ENCODE results near the gene NT5C1B.

Gene NT5C1B

DNA sequence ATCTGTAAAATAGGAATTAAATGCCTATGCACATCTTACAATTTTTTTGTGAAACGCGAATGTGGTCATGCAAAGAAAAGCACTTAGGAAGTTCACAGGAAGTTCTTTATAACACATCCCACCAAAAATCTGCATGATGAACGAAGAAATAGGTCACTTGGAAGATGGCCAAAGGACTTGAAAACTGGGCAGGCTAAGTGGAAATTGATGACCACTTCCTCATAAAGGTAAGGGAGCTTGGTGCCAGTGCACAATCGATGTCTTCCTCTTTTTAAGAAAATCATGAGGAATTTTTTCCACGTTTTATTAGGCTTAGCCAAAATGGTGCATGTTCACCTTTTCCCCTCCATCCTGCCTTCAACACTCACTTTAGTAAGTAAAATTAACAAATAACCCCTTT, 8.2 kb upstream of the NT5C1B start:
- no peaks in the 10 kb centered on the region for H3K27me3 ChIP-seq (ENCODE audit: low read length)
- H4K20me1 ChIP-seq (ENCODE audit: low read depth, low read length), result no peaks in the 10 kb centered on the region
- H3F3A ChIP-seq (ENCODE audit: insufficient read depth), result no peaks in the 10 kb centered on the region
- H3K4me3 ChIP-seq (ENCODE audit: insufficient read depth, low read length, poor library complexity, severe bottlenecking), result no peak overlapping the region
- no peaks in the 10 kb centered on the region for H3K36me3 ChIP-seq (ENCODE audit: low read length)
- no peaks in the 10 kb centered on the region for H3K9me2 ChIP-seq (replicated peaks; ENCODE audit: insufficient read depth, low read length)
- H3K27ac ChIP-seq (ENCODE audit: low read depth, low read length), result no peak overlapping the region
- no peak overlapping the region for H2AFZ ChIP-seq (ENCODE audit: low read depth, low read length, severe bottlenecking)
- TF ChIP-seq EZH2phosphoT487 (conservative IDR thresholded peaks at IDR 0.05; ENCODE audit: low read length), result no peak
- TF ChIP-seq, protein P1, sequence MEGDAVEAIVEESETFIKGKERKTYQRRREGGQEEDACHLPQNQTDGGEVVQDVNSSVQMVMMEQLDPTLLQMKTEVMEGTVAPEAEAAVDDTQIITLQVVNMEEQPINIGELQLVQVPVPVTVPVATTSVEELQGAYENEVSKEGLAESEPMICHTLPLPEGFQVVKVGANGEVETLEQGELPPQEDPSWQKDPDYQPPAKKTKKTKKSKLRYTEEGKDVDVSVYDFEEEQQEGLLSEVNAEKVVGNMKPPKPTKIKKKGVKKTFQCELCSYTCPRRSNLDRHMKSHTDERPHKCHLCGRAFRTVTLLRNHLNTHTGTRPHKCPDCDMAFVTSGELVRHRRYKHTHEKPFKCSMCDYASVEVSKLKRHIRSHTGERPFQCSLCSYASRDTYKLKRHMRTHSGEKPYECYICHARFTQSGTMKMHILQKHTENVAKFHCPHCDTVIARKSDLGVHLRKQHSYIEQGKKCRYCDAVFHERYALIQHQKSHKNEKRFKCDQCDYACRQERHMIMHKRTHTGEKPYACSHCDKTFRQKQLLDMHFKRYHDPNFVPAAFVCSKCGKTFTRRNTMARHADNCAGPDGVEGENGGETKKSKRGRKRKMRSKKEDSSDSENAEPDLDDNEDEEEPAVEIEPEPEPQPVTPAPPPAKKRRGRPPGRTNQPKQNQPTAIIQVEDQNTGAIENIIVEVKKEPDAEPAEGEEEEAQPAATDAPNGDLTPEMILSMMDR (IDR thresholded peaks at IDR 0.05; ENCODE audit: insufficient read depth, low read length, poor library complexity, severe bottlenecking), result no peak
- no peak overlapping the region for H3K4me2 ChIP-seq (ENCODE audit: low read depth, low read length, poor library complexity, severe bottlenecking)
- H3K9ac ChIP-seq (ENCODE audit: low read length), result no peak overlapping the region
- H3K9me3 ChIP-seq (ENCODE audit: insufficient read depth, low read length), result no peaks in the 10 kb centered on the region
- H3K79me2 ChIP-seq (ENCODE audit: insufficient read depth, low read length), result no peaks in the 10 kb centered on the region

DNA sequence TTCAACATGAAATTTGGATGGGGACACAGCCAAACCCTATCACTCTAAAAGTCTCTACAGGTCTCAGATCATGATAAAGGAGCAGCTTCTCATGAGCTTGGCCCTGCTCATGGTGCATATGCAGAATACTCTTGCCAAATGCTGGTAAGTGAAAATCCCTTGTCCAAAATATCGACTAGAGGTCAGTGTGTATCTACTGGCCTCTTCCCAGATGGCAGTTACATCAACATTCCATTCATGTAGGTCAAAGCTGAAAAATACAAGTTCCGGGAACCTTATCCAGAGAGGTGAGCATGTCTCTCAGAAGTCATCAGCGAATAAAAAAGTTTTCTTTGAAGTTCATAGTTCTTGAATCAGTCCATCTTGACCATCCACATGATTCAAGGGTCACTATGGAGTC, 7.6 kb upstream of the NT5C1B start:
- no peak overlapping the region for H3K4me3 ChIP-seq (ENCODE audit: insufficient read depth, low read length, poor library complexity, severe bottlenecking)
- TF ChIP-seq EZH2phosphoT487 (conservative IDR thresholded peaks at IDR 0.05; ENCODE audit: low read length), result no peak
- TF ChIP-seq, protein P1 (IDR thresholded peaks at IDR 0.05; ENCODE audit: insufficient read depth, low read length, poor library complexity, severe bottlenecking), result no peak
- H3K36me3 ChIP-seq (ENCODE audit: low read length), result no peaks in the 10 kb centered on the region
- H3F3A ChIP-seq (ENCODE audit: insufficient read depth), result no peaks in the 10 kb centered on the region
- H3K27me3 ChIP-seq (ENCODE audit: low read length), result no peaks in the 10 kb centered on the region
- no peaks in the 10 kb centered on the region for H3K79me2 ChIP-seq (ENCODE audit: insufficient read depth, low read length)
- no peak overlapping the region for H3K4me2 ChIP-seq (ENCODE audit: low read depth, low read length, poor library complexity, severe bottlenecking)
- no peaks in the 10 kb centered on the region for H3K9me2 ChIP-seq (replicated peaks; ENCODE audit: insufficient read depth, low read length)
- no peak overlapping the region for H3K27ac ChIP-seq (ENCODE audit: low read depth, low read length)
- H2AFZ ChIP-seq (ENCODE audit: low read depth, low read length, severe bottlenecking), result no peak overlapping the region
- H3K9ac ChIP-seq (ENCODE audit: low read length), result no peak overlapping the region
- H3K9me3 ChIP-seq (ENCODE audit: insufficient read depth, low read length), result no peaks in the 10 kb centered on the region
- H4K20me1 ChIP-seq (ENCODE audit: low read depth, low read length), result no peaks in the 10 kb centered on the region

DNA sequence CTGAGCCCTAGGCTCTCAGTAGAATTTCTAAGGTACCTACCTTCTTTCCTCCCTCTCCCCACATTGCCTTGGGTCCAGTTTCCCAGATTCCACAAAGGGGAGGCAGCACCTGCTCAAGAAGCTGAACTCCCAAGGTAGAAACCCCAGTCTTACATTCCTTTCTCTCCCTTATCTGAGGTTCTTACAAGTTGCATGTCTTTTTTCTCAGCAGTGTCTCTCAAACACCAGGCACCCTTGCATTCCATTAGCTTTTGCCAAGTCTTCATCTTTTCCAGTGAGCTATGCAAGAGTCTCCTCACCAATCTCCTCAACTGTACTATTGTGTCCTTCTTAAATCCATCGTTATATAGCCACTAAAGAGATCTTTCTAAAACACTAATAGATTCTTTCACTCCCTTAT, 4.1 kb upstream of the NT5C1B start:
- no peak overlapping the region for H3K27ac ChIP-seq (ENCODE audit: low read depth, low read length)
- no peaks in the 10 kb centered on the region for H3K36me3 ChIP-seq (ENCODE audit: low read length)
- H3K9me2 ChIP-seq (replicated peaks; ENCODE audit: insufficient read depth, low read length), result no peaks in the 10 kb centered on the region
- H2AFZ ChIP-seq (ENCODE audit: low read depth, low read length, severe bottlenecking), result no peak overlapping the region
- H3F3A ChIP-seq (ENCODE audit: insufficient read depth), result no peaks in the 10 kb centered on the region
- no peaks in the 10 kb centered on the region for H3K9me3 ChIP-seq (ENCODE audit: insufficient read depth, low read length)
- TF ChIP-seq, protein P1 (IDR thresholded peaks at IDR 0.05; ENCODE audit: insufficient read depth, low read length, poor library complexity, severe bottlenecking), result no peak
- no peak for TF ChIP-seq EZH2phosphoT487 (conservative IDR thresholded peaks at IDR 0.05; ENCODE audit: low read length)
- H3K27me3 ChIP-seq (ENCODE audit: low read length), result no peaks in the 10 kb centered on the region
- H3K4me3 ChIP-seq (ENCODE audit: insufficient read depth, low read length, poor library complexity, severe bottlenecking), result no peak overlapping the region
- no peaks in the 10 kb centered on the region for H4K20me1 ChIP-seq (ENCODE audit: low read depth, low read length)
- H3K4me2 ChIP-seq (ENCODE audit: low read depth, low read length, poor library complexity, severe bottlenecking), result no peak overlapping the region
- H3K9ac ChIP-seq (ENCODE audit: low read length), result no peak overlapping the region
- no peaks in the 10 kb centered on the region for H3K79me2 ChIP-seq (ENCODE audit: insufficient read depth, low read length)

Data from SU-DHL-6 (cell line).